Measurements from ENCODE around the gene C6orf47. TPM values are rescaled to one million over a fixed set of nuclear protein-coding genes. Genes with fewer than 3 reads are reported as not detected.
A peak's percentile ranks its signal among the peaks of the same experiment; 100 is the strongest.
"Not testable (repeated sequence)": the region's sequence is repeated elsewhere in the genome, so short reads cannot be mapped to it uniquely, and the experiment has no call there.

C6orf47 gene
- total and polyA plus RNA-seq, 2 of the 13 experiments (the other 11 are each of a cell fraction or from before 2014, with no cell fraction given) = 1.7 to 18.1 TPM

DNA sequence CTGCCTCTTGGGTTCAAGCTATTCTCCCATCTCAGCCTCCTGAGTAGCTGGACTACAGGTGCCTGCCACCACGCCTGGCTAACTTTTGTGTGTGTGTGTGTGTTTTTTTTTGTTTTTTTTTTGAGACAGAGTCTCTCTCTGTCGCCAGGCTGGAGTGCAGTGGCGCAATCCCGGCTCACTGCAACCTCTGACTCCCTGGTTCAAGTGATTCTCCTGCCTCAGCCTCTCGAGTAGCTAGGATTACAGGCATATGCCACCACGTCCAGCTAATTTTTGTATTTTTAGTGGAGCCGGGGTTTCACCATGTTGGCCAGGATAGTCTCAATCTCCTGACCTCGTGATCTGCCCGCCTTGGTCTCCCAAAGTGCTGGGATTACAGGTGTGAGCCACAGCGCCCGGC, 48.6 kb upstream of the C6orf47 start:
- H4K20me1 ChIP-seq (ENCODE audit: insufficient read depth, low read length); H3K4me2 ChIP-seq (ENCODE audit: low read depth, low read length); ATAC-seq; H3K4me3 ChIP-seq (replicated peaks in 1 of 3; ENCODE audit: insufficient read depth in 1 of 3, low read depth in 2 of 3, low read length in 3 of 3); in situ Hi-C loops (cut with HindIII; ENCODE audit: extremely low pct_ligation_motif_present, low pct_unique_long_range_greater_than_20kb); H2AFZ ChIP-seq (ENCODE audit: low read length); intact Hi-C loops (cut with micrococcal nuclease; ENCODE audit: unreplicated experiment); H3K36me3 ChIP-seq (replicated peaks in 1 of 2; ENCODE audit: control insufficient read depth in 1 of 2, insufficient read depth in 2 of 2, low read length in 2 of 2); FAIRE-seq; H3K27ac ChIP-seq (ENCODE audit: extremely low read length, insufficient read depth, low read length); DNase-seq (ENCODE audit: low spot score); H3K9me3 ChIP-seq (ENCODE audit: low read length); BruUV-seq (replicated peaks); H3K79me2 ChIP-seq (ENCODE audit: insufficient read depth, low read length); H3K9ac ChIP-seq (ENCODE audit: insufficient read depth, low read depth, low read length); CTCF ChIA-PET (ENCODE audit: low intra/inter-chr PET ratio, low total read pairs): not testable (repeated sequence)
- Histone ChIP-seq H3K27me3 (ENCODE audit: control insufficient read depth in 1 of 2, insufficient read depth in 2 of 2, low read length in 2 of 2) (peaks cover 9 to 36% of the 10 kb centered on the region in 2 experiments; a peak in 3 of 5 replicates), H3K4me1 (ENCODE audit: insufficient read depth, low read length) (peaks cover 21% of the 10 kb centered on the region)
- POLR2A ChIA-PET = interaction anchor here (1.1 kb wide), 1 partner anchor 57 kb away, joined by 4 read pairs; no protein-coding TSS in a partner anchor
- TF ChIP-seq, protein P1, sequence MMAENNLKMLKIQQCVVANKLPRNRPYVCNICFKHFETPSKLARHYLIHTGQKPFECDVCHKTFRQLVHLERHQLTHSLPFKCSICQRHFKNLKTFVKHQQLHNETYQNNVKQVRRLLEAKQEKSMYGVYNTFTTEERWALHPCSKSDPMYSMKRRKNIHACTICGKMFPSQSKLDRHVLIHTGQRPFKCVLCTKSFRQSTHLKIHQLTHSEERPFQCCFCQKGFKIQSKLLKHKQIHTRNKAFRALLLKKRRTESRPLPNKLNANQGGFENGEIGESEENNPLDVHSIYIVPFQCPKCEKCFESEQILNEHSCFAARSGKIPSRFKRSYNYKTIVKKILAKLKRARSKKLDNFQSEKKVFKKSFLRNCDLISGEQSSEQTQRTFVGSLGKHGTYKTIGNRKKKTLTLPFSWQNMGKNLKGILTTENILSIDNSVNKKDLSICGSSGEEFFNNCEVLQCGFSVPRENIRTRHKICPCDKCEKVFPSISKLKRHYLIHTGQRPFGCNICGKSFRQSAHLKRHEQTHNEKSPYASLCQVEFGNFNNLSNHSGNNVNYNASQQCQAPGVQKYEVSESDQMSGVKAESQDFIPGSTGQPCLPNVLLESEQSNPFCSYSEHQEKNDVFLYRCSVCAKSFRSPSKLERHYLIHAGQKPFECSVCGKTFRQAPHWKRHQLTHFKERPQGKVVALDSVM (CRISPR knock-in tag; IDR thresholded peaks at IDR 0.05) = 0 out of 2 replicates have a peak, but pooled peaks have one; percentile 57
- TF ChIP-seq ZNF292 (CRISPR knock-in tag; IDR thresholded peaks at IDR 0.05; ENCODE audit: borderline replicate concordance, low read depth) (0 out of 2 replicates have a peak, but pooled peaks have one; percentile 32), CEBPG (CRISPR knock-in tag; IDR thresholded peaks at IDR 0.05) (peak; percentile 64)
- TF ChIP-seq, protein P2, sequence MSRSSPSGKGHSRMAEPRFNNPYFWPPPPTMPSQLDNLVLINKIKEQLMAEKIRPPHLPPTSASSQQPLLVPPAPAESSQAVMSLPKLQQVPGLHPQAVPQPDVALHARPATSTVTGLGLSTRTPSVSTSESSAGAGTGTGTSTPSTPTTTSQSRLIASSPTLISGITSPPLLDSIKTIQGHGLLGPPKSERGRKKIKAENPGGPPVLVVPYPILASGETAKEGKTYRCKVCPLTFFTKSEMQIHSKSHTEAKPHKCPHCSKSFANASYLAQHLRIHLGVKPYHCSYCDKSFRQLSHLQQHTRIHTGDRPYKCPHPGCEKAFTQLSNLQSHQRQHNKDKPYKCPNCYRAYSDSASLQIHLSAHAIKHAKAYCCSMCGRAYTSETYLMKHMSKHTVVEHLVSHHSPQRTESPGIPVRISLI (CRISPR knock-in tag; IDR thresholded peaks at IDR 0.05; ENCODE audit: borderline replicate concordance) = peak; percentile 71; the same call in 1 of the 2 replicates
- 25% methylated on average over 11 of the region's 11 CpGs for WGBS (ENCODE audit: low lambda C conversion rate)

DNA sequence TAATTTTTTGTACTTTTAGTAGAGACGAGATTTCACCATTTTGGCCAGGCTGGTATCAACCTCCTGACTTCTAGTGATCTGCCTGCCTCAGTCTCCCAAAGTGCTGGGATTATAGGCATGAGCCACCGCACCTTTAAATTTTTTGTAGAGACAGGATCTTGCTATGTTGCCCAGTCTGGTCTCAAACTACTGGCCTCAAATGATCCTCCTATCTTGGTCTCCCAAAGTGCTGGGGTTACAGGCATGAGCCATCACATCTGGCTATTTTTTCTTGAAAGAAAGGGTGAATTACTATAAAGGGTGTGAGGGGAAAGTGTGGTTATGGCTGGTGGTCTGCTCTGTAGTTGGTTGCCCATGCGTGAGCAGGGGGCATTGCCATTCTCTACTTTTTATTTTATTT, 47.6 kb upstream of the C6orf47 start:
- TF ChIP-seq ZNF564 (CRISPR knock-in tag; IDR thresholded peaks at IDR 0.05) (no peak), ZNF777 (CRISPR knock-in tag; IDR thresholded peaks at IDR 0.05) (no peak), ZNF121 (CRISPR knock-in tag; IDR thresholded peaks at IDR 0.05) (peak; percentile 76)

More for the DNA sequence above, 47.6 kb upstream of the C6orf47 start:
- BruUV-seq (replicated peaks) = no TSS peak
- Histone ChIP-seq H3K79me2 (ENCODE audit: insufficient read depth, low read length) (no peaks in the 10 kb centered on the region), H3K36me3 (replicated peaks in 1 of 2; ENCODE audit: control insufficient read depth in 1 of 2, insufficient read depth in 2 of 2, low read length in 2 of 2) (no peaks in the 10 kb centered on the region), H3K4me3 (replicated peaks in 1 of 3; ENCODE audit: insufficient read depth in 1 of 3, low read depth in 2 of 3, low read length in 3 of 3) (no peak overlapping the region), H4K20me1 (ENCODE audit: insufficient read depth, low read length) (no peaks in the 10 kb centered on the region), H3K27ac (ENCODE audit: extremely low read length, insufficient read depth, low read length) (no peak overlapping the region), H3K27me3 (ENCODE audit: control insufficient read depth in 1 of 2, insufficient read depth in 2 of 2, low read length in 2 of 2) (peaks cover 9 to 35% of the 10 kb centered on the region in 2 experiments; a peak in 3 of 5 replicates), H3K4me1 (ENCODE audit: insufficient read depth, low read length) (peaks cover 18% of the 10 kb centered on the region), H3K4me2 (ENCODE audit: low read depth, low read length) (no peak overlapping the region), H3K9ac (ENCODE audit: insufficient read depth, low read depth, low read length) (no peak overlapping the region), H3K9me3 (ENCODE audit: low read length) (no peaks in the 10 kb centered on the region), H2AFZ (ENCODE audit: low read length) (no peak overlapping the region)
- DNase-seq (ENCODE audit: low spot score) = no peak
- POLR2A ChIA-PET = interaction anchor here (1.2 kb wide), 1 partner anchor 237 kb away, joined by 3 read pairs; the partner anchor contains the start of gene CFB
- intact Hi-C loops (cut with micrococcal nuclease; ENCODE audit: unreplicated experiment) = no loop called here
- in situ Hi-C loops (cut with HindIII; ENCODE audit: extremely low pct_ligation_motif_present, low pct_unique_long_range_greater_than_20kb) = no loop called here
- CTCF ChIA-PET (ENCODE audit: low intra/inter-chr PET ratio, low total read pairs) = no interaction called here
- ATAC-seq = no peak
- FAIRE-seq = no peak
- WGBS (ENCODE audit: low lambda C conversion rate) = 85% methylated on average over 3 of the region's 3 CpGs

All from HepG2 (cell line).